ENCODE results near the gene RGMB.
"Not testable (repeated sequence)": the region's sequence is repeated elsewhere in the genome, so short reads cannot be mapped to it uniquely, and the experiment has no call there.

The RGMB gene

GRCh38 chr5:98773464-98774191 is at the start of gene RGMB:
Gene RGMB (plus strand): TSS chr5:98773663. CDS start chr5:98774071, 408 bp downstream.
- peak; percentile 99 for DNase-seq (ENCODE audit: low spot score)

GRCh38 chr5:98726258-98726657 is 47.2 kb upstream of the RGMB start:
- no peak for DNase-seq (ENCODE audit: low spot score)

GRCh38 chr5:98727686-98728085 is 45.8 kb upstream of the RGMB start:
- no peak for DNase-seq (ENCODE audit: low spot score)

GRCh38 chr5:98734646-98735045 is 38.8 kb upstream of the RGMB start:
- DNase-seq (ENCODE audit: low spot score) = no peak

GRCh38 chr5:98735806-98736507 is 37.5 kb upstream of the RGMB start:
- no peak for DNase-seq (ENCODE audit: low spot score)

- no peak for DNase-seq (ENCODE audit: low spot score)
These were observed 36.7 kb upstream of the RGMB start for GRCh38 chr5:98736753-98737152.

GRCh38 chr5:98737441-98737840 is 36.0 kb upstream of the RGMB start:
- DNase-seq (ENCODE audit: low spot score) = not testable (repeated sequence)

GRCh38 chr5:98738481-98739149 is 34.8 kb upstream of the RGMB start:
- not testable (repeated sequence) for DNase-seq (ENCODE audit: low spot score)

GRCh38 chr5:98741926-98742325 is 31.5 kb upstream of the RGMB start:
- DNase-seq (ENCODE audit: low spot score) = no peak

- DNase-seq (ENCODE audit: low spot score) = no peak
These were observed 30.9 kb upstream of the RGMB start for GRCh38 chr5:98742396-98743073.

GRCh38 chr5:98748259-98748658 is 25.2 kb upstream of the RGMB start:
- not testable (repeated sequence) for DNase-seq (ENCODE audit: low spot score)

GRCh38 chr5:98749046-98749445 is 24.4 kb upstream of the RGMB start:
- DNase-seq (ENCODE audit: low spot score) = no peak

GRCh38 chr5:98750693-98751092 is 22.8 kb upstream of the RGMB start:
- DNase-seq (ENCODE audit: low spot score) = no peak

GRCh38 chr5:98752331-98752730 is 21.1 kb upstream of the RGMB start:
- DNase-seq (ENCODE audit: low spot score) = not testable (repeated sequence)

GRCh38 chr5:98752801-98753200 is 20.7 kb upstream of the RGMB start:
- DNase-seq (ENCODE audit: low spot score) = not testable (repeated sequence)

- DNase-seq (ENCODE audit: low spot score) = no peak
These were observed 20.0 kb upstream of the RGMB start for GRCh38 chr5:98753507-98753906.

GRCh38 chr5:98755406-98755805 is 18.1 kb upstream of the RGMB start:
- no peak for DNase-seq (ENCODE audit: low spot score)

GRCh38 chr5:98757978-98758377 is 15.5 kb upstream of the RGMB start:
- no peak for DNase-seq (ENCODE audit: low spot score)

GRCh38 chr5:98763001-98763630 is 10.3 kb upstream of the RGMB start:
- DNase-seq (ENCODE audit: low spot score) = no peak

- no peak for DNase-seq (ENCODE audit: low spot score)
These were observed 7.6 kb upstream of the RGMB start for GRCh38 chr5:98765815-98766214.

- no peak for DNase-seq (ENCODE audit: low spot score)
These were observed 5.9 kb upstream of the RGMB start for GRCh38 chr5:98767581-98767980.
